CD4-positive, alpha-beta memory T cell (primary cell): Measurements from ENCODE around the gene BMPR1B. TPM values are rescaled to one million over a fixed set of nuclear protein-coding genes. Genes with fewer than 3 reads are reported as not detected.

Experiments
- CTCF ChIA-PET: fragments of 350-600 bp; sonication (Branson Sonifier 250); formaldehyde crosslinking; loops from one replicate; lab custom pipeline; 2021; ENCODE audit warnings: inconsistent platforms; ENCODE audit not compliant: partially characterized antibody; lab: Charles Lee
- POLR2A ChIA-PET: fragments of 350-600 bp; sonication (Branson Sonifier 250); formaldehyde crosslinking; loops from one replicate; lab custom pipeline; 2021; ENCODE audit not compliant: partially characterized antibody; lab: Charles Lee
- DNase-seq, 5 donors: peaks; one replicate each; pipeline versions ENCODE4 v3.0.0 to v3.0.0-alpha.2; 2020 to 2022; ENCODE audit warnings: mixed read lengths in 1 of 5
- H3K27ac ChIP-seq: one replicate; pipeline ENCODE4 v1.7.0; 2013; ENCODE audit warnings: low read depth, low read length
- H3K27me3 ChIP-seq: 2 replicates; pipeline ENCODE4 v1.7.0; 2013; ENCODE audit warnings: mild to moderate bottlenecking, low read length, moderate library complexity; ENCODE audit not compliant: insufficient read depth
- H3K36me3 ChIP-seq: 2 replicates; pipeline ENCODE4 v1.7.0; 2013; ENCODE audit warnings: mild to moderate bottlenecking, low read length, moderate library complexity; ENCODE audit not compliant: insufficient read depth
- H3K4me1 ChIP-seq: 2 replicates; pipeline ENCODE4 v1.7.0; 2013; ENCODE audit warnings: mild to moderate bottlenecking, low read length, moderate library complexity; ENCODE audit not compliant: insufficient read depth
- H3K4me3 ChIP-seq, 2 donors: one replicate each; pipeline ENCODE4 v1.7.0; 2013; ENCODE audit warnings: low read length in 2 of 2, mild to moderate bottlenecking in 1 of 2
- H3K9me3 ChIP-seq, 2 donors: one replicate each; pipeline ENCODE4 v1.7.0; 2013; ENCODE audit warnings: low read length in 2 of 2, control low read depth in 1 of 2; ENCODE audit not compliant: control insufficient read depth in 1 of 2
- H3K27ac Mint-ChIP-seq, 7 donors: one replicate each; pipeline ENCODE4 v1.8.0; 2020 to 2021; ENCODE audit warnings: mixed read lengths in 7 of 7, mild to moderate bottlenecking in 6 of 7, inconsistent platforms in 3 of 7, moderate library complexity in 3 of 7
- H3K27me3 Mint-ChIP-seq, 2 donors: one replicate each; pipeline ENCODE4 v1.8.0; 2020 to 2021; ENCODE audit warnings: mixed read lengths in 2 of 2
- H3K36me3 Mint-ChIP-seq, 2 donors: one replicate each; pipeline ENCODE4 v1.8.0; 2020 to 2021; ENCODE audit warnings: mixed read lengths in 2 of 2, inconsistent platforms in 1 of 2, mild to moderate bottlenecking in 1 of 2
- H3K4me1 Mint-ChIP-seq, 4 donors: one replicate each; pipeline ENCODE4 v1.8.0; 2020 to 2021; ENCODE audit warnings: mixed read lengths in 4 of 4, mild to moderate bottlenecking in 1 of 4
- H3K4me3 Mint-ChIP-seq, 8 donors: one replicate each; pipeline ENCODE4 v1.8.0; 2020 to 2021; ENCODE audit warnings: mixed read lengths in 8 of 8, mild to moderate bottlenecking in 7 of 8, moderate library complexity in 6 of 8, inconsistent platforms in 3 of 8
- H3K9me3 Mint-ChIP-seq, 8 donors: one replicate each; pipeline ENCODE4 v1.8.0; 2020 to 2021; ENCODE audit warnings: mixed read lengths in 8 of 8, mild to moderate bottlenecking in 5 of 8, inconsistent platforms in 3 of 8, moderate library complexity in 1 of 8
- intact Hi-C: fragments of 100-400 bp; cut with micrococcal nuclease; formaldehyde crosslinking; loops from one replicate; pipeline ENCODE4 v1.15.1; 2023
- polyA plus RNA-seq, 2 donors: library from polyadenylated mRNA; unstranded; fragments of 300-500 nt; fragmentation: Illumina TruSeq; gene quantifications; one replicate each; pipeline ENCODE4 v1.2.3, GENCODE V29; 2021
- total RNA-seq, 2 experiments: library from RNA; stranded (reverse); gene quantifications; one replicate each; pipeline ENCODE4 v1.2.3, GENCODE V29; 2021

Gene BMPR1B
- total and polyA plus RNA-seq, 4 experiments from 2014 or later: 0.17 TPM; not detected in 3

DNA sequence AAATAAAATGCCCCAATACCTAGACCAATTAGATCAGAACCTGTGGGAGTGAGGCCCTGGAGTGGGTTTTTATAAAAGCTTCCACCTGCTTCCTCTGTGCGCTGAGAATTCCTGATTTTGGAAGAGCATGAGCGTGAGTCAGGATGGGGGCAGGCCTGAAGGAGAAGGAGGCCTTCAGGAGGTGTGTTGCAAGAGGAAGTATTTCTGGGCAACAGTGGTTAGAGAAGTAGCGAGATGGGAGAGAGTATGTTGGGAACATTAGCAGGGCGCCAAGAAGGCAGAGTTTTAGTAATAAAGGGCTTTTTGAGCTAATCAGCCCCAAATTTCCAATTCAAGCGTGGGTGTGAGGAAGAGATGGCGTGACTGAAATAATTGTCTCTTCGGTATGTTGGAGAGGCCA is 441.2 kb downstream of the BMPR1B start:
- H3K27ac ChIP-seq: no peak overlapping the region
- H3K36me3 ChIP-seq: no peaks in the 10 kb centered on the region
- POLR2A ChIA-PET: no interaction called here
- Mint-ChIP-seq H3K27me3 (peaks cover 0 to 2% of the 10 kb centered on the region in 2 donors), H3K4me1 (peaks cover 0 to 8% (median 4%) of the 10 kb centered on the region in 4 donors), H3K27ac (no peak overlapping the region), H3K9me3 (no peaks in the 10 kb centered on the region), H3K4me3 (no peak overlapping the region), H3K36me3 (no peaks in the 10 kb centered on the region)
- H3K4me3 ChIP-seq: no peak overlapping the region
- intact Hi-C loops: no loop called here
- peaks cover 6% of the 10 kb centered on the region for H3K4me1 ChIP-seq
- H3K27me3 ChIP-seq: no peaks in the 10 kb centered on the region
- no peaks in the 10 kb centered on the region for H3K9me3 ChIP-seq
- CTCF ChIA-PET: no interaction called here
- no peak for DNase-seq

DNA sequence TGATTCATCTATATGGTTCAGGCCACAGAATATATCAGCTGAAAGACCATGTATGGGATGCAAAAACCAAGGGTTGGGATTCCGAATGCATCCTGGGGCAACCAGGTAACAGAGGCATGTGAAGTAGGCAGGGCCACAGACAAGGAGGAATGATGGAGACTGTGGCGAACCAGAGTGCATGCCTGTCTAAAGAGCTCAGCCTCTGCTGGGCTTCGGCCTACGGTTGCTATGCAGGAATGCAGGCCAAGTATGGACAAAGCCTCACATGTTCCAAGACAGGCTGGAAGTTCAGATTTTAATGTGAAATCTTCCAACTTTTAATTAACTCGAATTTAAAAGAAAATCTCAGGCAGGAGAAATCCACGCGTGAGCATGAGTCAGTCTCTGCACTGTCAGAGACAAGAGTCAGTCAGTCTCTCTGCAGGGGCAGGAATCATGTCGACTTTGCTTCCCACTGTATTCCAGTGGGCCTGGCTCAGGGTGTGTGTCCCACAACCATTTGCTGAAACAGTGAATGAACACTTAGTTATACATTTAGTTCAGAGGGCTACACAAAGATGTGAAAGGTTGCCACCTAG is 446.6 kb downstream of the BMPR1B start:
- H3K4me3 ChIP-seq: no peak overlapping the region
- H3K36me3 ChIP-seq: no peaks in the 10 kb centered on the region
- H3K36me3 Mint-ChIP-seq: no peaks in the 10 kb centered on the region
- DNase-seq: no peak
- ChIA-PET CTCF (interaction anchor here (0.9 to 1.4 kb wide), 5 partner anchors 38 to 87 kb away, joined by 3 to 5 read pairs (median 3); no protein-coding TSS in a partner anchor), POLR2A (no interaction called here)
- H3K27ac Mint-ChIP-seq: no peak overlapping the region
- H3K27me3 Mint-ChIP-seq: no peaks in the 10 kb centered on the region
- no peak overlapping the region for H3K4me3 Mint-ChIP-seq
- H3K4me1 Mint-ChIP-seq: no peaks in the 10 kb centered on the region
- H3K4me1 ChIP-seq: no peaks in the 10 kb centered on the region
- intact Hi-C loops: no loop called here
- no peak overlapping the region for H3K27ac ChIP-seq
- no peaks in the 10 kb centered on the region for H3K9me3 ChIP-seq
- no peaks in the 10 kb centered on the region for H3K27me3 ChIP-seq
- no peaks in the 10 kb centered on the region for H3K9me3 Mint-ChIP-seq

- Mint-ChIP-seq H3K4me1 (no peaks in the 10 kb centered on the region), H3K9me3 (no peaks in the 10 kb centered on the region), H3K4me3 (no peak overlapping the region), H3K27ac (no peak overlapping the region), H3K27me3 (no peaks in the 10 kb centered on the region), H3K36me3 (no peaks in the 10 kb centered on the region)
- ChIA-PET CTCF (interaction anchor here (1.1 to 1.4 kb wide), 4 partner anchors 39 to 87 kb away, joined by 3 to 5 read pairs (median 4); no protein-coding TSS in a partner anchor), POLR2A (no interaction called here)
- Histone ChIP-seq H3K27ac (no peak overlapping the region), H3K4me3 (no peak overlapping the region), H3K27me3 (no peaks in the 10 kb centered on the region), H3K9me3 (no peaks in the 10 kb centered on the region), H3K36me3 (no peaks in the 10 kb centered on the region), H3K4me1 (no peaks in the 10 kb centered on the region)
- DNase-seq: no peak
- intact Hi-C loops: no loop called here
These were observed 447.1 kb downstream of the BMPR1B start for GRCh38 chr4:95204873-95205272.
